DND-41 (cell line): ENCODE results near the gene EPB41L2.

Experiments used
- ATAC-seq: fragments of 200-7000 bp; cut with Tn5 transposase; 3 replicates; pipeline ENCODE4 v1.9.1; 2021; ENCODE audit warnings: low read depth; ENCODE audit not compliant: insufficient read depth
- DNase-seq: peaks from one replicate; pipeline ENCODE4 v3.0.0-alpha.2; 2020
- H2AFZ ChIP-seq: 2 replicates; pipeline ENCODE4 v1.6.0; 2012; ENCODE audit warnings: low read depth, low read length
- H3K27ac ChIP-seq: 2 replicates; pipeline ENCODE4 v1.5.1; 2012; ENCODE audit warnings: low read length, inconsistent platforms
- H3K27me3 ChIP-seq: fragments of 200-600 bp; sonication (generic); 2 replicates; pipeline ENCODE4 v1.6.0; 2012; ENCODE audit warnings: low read length, mild to moderate bottlenecking, inconsistent platforms; ENCODE audit not compliant: insufficient read depth, poor library complexity
- H3K36me3 ChIP-seq: 2 replicates; pipeline ENCODE4 v1.5.1; 2012; ENCODE audit warnings: low read length, inconsistent platforms; ENCODE audit not compliant: insufficient read depth
- H3K4me1 ChIP-seq: 2 replicates; pipeline ENCODE4 v1.5.1; 2012; ENCODE audit warnings: mild to moderate bottlenecking, low read length; ENCODE audit not compliant: insufficient read depth
- H3K4me2 ChIP-seq: 2 replicates; pipeline ENCODE4 v1.6.0; 2012; ENCODE audit warnings: mild to moderate bottlenecking, moderate library complexity, low read length, inconsistent platforms; ENCODE audit not compliant: insufficient read depth
- H3K4me3 ChIP-seq, 2 experiments: fragments of 200-600 bp in 1 of 2; shearing (Covaris generic) in 1 of 2; 2 replicates each; pipeline ENCODE4 v1.5.1; 2012 to 2016; ENCODE audit warnings: inconsistent platforms in 2 of 2, low read length in 2 of 2, mild to moderate bottlenecking in 2 of 2, low read depth in 1 of 2, moderate library complexity in 1 of 2
- H3K79me2 ChIP-seq: 2 replicates; pipeline ENCODE4 v1.6.0; 2012; ENCODE audit warnings: low read length, inconsistent platforms; ENCODE audit not compliant: insufficient read depth
- H3K9ac ChIP-seq: 2 replicates; pipeline ENCODE4 v1.6.0; 2012; ENCODE audit warnings: low read depth, mild to moderate bottlenecking, inconsistent platforms, low read length, moderate library complexity
- H3K9me3 ChIP-seq: 2 replicates; pipeline ENCODE4 v1.5.1; 2012; ENCODE audit warnings: low read length, moderate library complexity, mild to moderate bottlenecking, inconsistent platforms; ENCODE audit not compliant: insufficient read depth, severe bottlenecking
- H4K20me1 ChIP-seq: 2 replicates; pipeline ENCODE4 v1.6.0; 2012; ENCODE audit warnings: low read length; ENCODE audit not compliant: insufficient read depth
- EZH2 ChIP-seq: IDR thresholded peaks from 3 replicates; pipeline ENCODE4 v1.6.1; 2012; ENCODE audit warnings: borderline replicate concordance, low read depth, mild to moderate bottlenecking, moderate library complexity, low read length, inconsistent platforms; ENCODE audit not compliant: severe bottlenecking
- TF ChIP-seq, protein P1 (sequence below): IDR thresholded peaks from 2 replicates; pipeline ENCODE4 v1.5.1; 2012; ENCODE audit warnings: borderline replicate concordance, low read length, moderate library complexity, mild to moderate bottlenecking; ENCODE audit not compliant: poor library complexity, severe bottlenecking; ENCODE audit errors: extremely low read depth

EPB41L2 gene

DNA sequence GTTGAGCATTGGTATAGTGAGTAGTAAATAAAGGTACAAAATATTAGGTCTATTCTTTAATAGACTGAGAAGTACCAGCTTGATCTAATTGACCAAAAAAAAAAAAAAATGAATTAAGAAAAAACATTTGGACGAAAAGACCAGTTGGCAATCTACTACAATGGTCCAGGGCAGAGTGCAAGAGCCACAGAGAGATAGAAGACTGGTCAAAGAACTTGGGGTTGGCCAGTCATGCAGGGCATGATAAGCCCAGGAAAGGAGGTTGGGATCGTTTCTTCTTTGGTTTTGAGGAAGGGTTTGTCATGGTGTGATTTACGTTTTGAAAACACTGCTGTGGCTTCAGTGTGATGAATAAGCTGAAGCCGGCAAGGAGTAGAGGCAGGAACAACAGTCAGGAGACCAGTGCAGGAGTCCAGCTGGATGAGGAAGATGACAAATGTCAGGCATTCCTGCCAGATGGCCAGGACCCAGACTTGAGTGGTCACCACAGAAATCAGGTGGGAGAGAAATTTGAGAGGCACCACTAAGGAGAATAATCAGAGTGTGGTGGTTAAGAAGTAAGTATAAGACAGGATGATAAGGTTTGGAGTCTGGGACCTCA, 221.8 kb downstream of the EPB41L2 start:
- H2AFZ ChIP-seq = no peak overlapping the region
- peaks cover 21% of the 10 kb centered on the region; the same call in 1 of the 2 replicates for H3K36me3 ChIP-seq
- no peaks in the 10 kb centered on the region for H4K20me1 ChIP-seq
- no peaks in the 10 kb centered on the region for H3K9me3 ChIP-seq
- H3K4me3 ChIP-seq = no peak overlapping the region
- TF ChIP-seq, protein P1, sequence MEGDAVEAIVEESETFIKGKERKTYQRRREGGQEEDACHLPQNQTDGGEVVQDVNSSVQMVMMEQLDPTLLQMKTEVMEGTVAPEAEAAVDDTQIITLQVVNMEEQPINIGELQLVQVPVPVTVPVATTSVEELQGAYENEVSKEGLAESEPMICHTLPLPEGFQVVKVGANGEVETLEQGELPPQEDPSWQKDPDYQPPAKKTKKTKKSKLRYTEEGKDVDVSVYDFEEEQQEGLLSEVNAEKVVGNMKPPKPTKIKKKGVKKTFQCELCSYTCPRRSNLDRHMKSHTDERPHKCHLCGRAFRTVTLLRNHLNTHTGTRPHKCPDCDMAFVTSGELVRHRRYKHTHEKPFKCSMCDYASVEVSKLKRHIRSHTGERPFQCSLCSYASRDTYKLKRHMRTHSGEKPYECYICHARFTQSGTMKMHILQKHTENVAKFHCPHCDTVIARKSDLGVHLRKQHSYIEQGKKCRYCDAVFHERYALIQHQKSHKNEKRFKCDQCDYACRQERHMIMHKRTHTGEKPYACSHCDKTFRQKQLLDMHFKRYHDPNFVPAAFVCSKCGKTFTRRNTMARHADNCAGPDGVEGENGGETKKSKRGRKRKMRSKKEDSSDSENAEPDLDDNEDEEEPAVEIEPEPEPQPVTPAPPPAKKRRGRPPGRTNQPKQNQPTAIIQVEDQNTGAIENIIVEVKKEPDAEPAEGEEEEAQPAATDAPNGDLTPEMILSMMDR = no peak
- TF ChIP-seq EZH2 = no peak
- no peak overlapping the region for H3K4me2 ChIP-seq
- H3K4me1 ChIP-seq = no peaks in the 10 kb centered on the region
- no peak overlapping the region for H3K27ac ChIP-seq
- DNase-seq (no peak), ATAC-seq (no peak)
- no peak overlapping the region for H3K9ac ChIP-seq
- no peaks in the 10 kb centered on the region for H3K79me2 ChIP-seq
- no peaks in the 10 kb centered on the region for H3K27me3 ChIP-seq

DNA sequence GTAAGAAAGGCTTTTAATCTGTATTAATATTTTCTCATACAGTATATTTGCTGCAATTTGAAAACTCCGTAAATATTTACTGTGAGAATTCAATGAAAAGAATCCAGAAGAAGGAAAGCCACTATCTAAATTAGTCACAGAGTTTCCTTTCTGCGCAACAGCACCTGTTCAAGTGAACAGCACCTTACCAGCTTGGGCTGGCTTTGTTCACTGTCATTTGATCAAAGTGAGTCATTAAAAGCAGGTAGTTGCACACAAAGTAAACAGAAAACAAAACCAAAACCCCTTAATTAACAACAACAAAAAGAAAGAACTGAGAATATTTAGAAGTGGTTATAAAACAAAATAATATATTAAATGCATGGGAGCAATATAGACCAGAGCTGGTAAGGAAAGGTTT, 223.0 kb downstream of the EPB41L2 start:
- ATAC-seq = no peak
- no peak for DNase-seq
- no peak for TF ChIP-seq EZH2
- TF ChIP-seq, protein P1 = no peak
- peaks cover 21% of the 10 kb centered on the region; the same call in 1 of the 2 replicates for H3K36me3 ChIP-seq
- no peak overlapping the region for H2AFZ ChIP-seq
- H3K27me3 ChIP-seq = no peaks in the 10 kb centered on the region
- H3K27ac ChIP-seq = no peak overlapping the region
- no peaks in the 10 kb centered on the region for H3K79me2 ChIP-seq
- no peaks in the 10 kb centered on the region for H4K20me1 ChIP-seq
- no peak overlapping the region for H3K4me3 ChIP-seq
- no peaks in the 10 kb centered on the region for H3K4me1 ChIP-seq
- H3K9ac ChIP-seq = no peak overlapping the region
- H3K9me3 ChIP-seq = no peaks in the 10 kb centered on the region
- no peak overlapping the region for H3K4me2 ChIP-seq

DNA sequence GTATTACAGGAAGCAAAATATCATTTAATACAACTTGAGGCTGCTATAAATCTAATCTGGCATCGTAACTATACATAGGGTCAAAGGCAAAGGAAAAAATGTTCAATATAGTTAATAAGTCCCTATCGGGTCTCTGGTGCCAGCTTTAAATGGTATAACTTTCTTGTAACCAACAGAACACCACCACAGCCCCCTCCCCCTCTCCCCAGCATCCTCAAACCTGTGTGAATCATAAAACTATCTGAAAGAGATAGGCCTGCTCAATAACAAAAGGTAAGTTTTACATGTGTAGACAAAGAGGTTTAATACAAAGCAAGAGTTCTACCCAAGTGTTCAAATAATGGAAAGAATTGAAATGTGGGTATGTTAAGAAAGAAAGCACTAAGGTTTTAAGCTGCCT, 223.7 kb downstream of the EPB41L2 start:
- Histone ChIP-seq H3K4me2 (no peak overlapping the region), H3K79me2 (no peaks in the 10 kb centered on the region), H3K36me3 (peaks cover 21% of the 10 kb centered on the region; the same call in 1 of the 2 replicates), H3K4me1 (no peaks in the 10 kb centered on the region), H3K9me3 (no peaks in the 10 kb centered on the region), H3K4me3 (no peak overlapping the region), H3K27me3 (no peaks in the 10 kb centered on the region), H4K20me1 (no peaks in the 10 kb centered on the region), H3K27ac (no peak overlapping the region), H3K9ac (no peak overlapping the region), H2AFZ (no peak overlapping the region)
- TF ChIP-seq, protein P1 = no peak
- no peak for TF ChIP-seq EZH2
- DNase-seq (no peak), ATAC-seq (no peak)
